Measurements from ENCODE around the gene UBASH3B.
"Not testable (repeated sequence)": the region's sequence is repeated elsewhere in the genome, so short reads cannot be mapped to it uniquely, and the experiment has no call there.

The UBASH3B gene

DNA sequence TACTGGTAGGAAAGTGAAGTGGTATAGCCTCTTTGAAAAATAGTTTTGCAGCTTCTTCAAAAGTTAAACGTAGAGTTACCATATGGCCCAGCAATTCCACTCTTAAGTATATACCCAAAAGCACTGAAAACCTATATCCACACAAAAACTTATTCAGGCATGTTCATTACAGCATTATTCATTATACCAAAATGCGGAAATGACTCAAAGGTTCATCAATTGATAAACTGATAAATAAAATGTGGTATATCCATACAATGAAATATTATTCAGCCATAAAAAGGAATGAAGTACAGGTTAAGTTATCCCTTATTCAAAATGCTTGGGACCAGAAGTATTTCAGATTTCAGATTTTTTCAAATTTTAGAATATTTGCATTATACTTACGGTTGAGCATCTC, 35.8 kb upstream of the UBASH3B start:
- TF ChIP-seq SPI1 (IDR thresholded peaks at IDR 0.05; ENCODE audit: borderline replicate concordance, low read depth) = no peak
- no peak for TF ChIP-seq REST (IDR thresholded peaks at IDR 0.05; ENCODE audit: insufficient replicate concordance, low read depth)
- no peak for TF ChIP-seq CTCF (IDR thresholded peaks at IDR 0.05; ENCODE audit: insufficient read depth, low read length)
- TF ChIP-seq POLR2AphosphoS5 (IDR thresholded peaks at IDR 0.05; ENCODE audit: low read depth) = no peak
- TF ChIP-seq GABPA (IDR thresholded peaks at IDR 0.05; ENCODE audit: low read depth) = no peak
- Histone ChIP-seq H3K27me3 (ENCODE audit: insufficient read depth, poor library complexity, severe bottlenecking) (no peaks in the 10 kb centered on the region), H3K27ac (replicated peaks) (no peak overlapping the region), H3K4me3 (replicated peaks; ENCODE audit: insufficient read depth, low read length) (no peak overlapping the region)
- DNase-seq (ENCODE audit: low read depth in 1 of 2, low spot score in 1 of 2) = no peak

- not testable (repeated sequence) for H3K27ac ChIP-seq (replicated peaks); DNase-seq (ENCODE audit: low read depth in 1 of 2, low spot score in 1 of 2); H3K27me3 ChIP-seq (ENCODE audit: insufficient read depth, poor library complexity, severe bottlenecking); H3K4me3 ChIP-seq (replicated peaks; ENCODE audit: insufficient read depth, low read length)
Observed at GRCh38 chr11:122625501-122625900, 30.0 kb upstream of the UBASH3B start.

GRCh38 chr11:122625976-122626665, 29.4 kb upstream of the UBASH3B start:
- H3K27ac ChIP-seq (replicated peaks) = no peak overlapping the region
- DNase-seq (ENCODE audit: low read depth in 1 of 2, low spot score in 1 of 2) = no peak
- no peaks in the 10 kb centered on the region for H3K27me3 ChIP-seq (ENCODE audit: insufficient read depth, poor library complexity, severe bottlenecking)
- TF ChIP-seq SPI1 (IDR thresholded peaks at IDR 0.05; ENCODE audit: borderline replicate concordance, low read depth) (no peak), REST (IDR thresholded peaks at IDR 0.05; ENCODE audit: insufficient replicate concordance, low read depth) (no peak), CTCF (IDR thresholded peaks at IDR 0.05; ENCODE audit: insufficient read depth, low read length) (no peak), POLR2AphosphoS5 (IDR thresholded peaks at IDR 0.05; ENCODE audit: low read depth) (no peak), GABPA (IDR thresholded peaks at IDR 0.05; ENCODE audit: low read depth) (no peak)
- H3K4me3 ChIP-seq (replicated peaks; ENCODE audit: insufficient read depth, low read length) = no peak overlapping the region

- H3K27ac ChIP-seq (replicated peaks) = no peak overlapping the region
- no peaks in the 10 kb centered on the region for H3K27me3 ChIP-seq (ENCODE audit: insufficient read depth, poor library complexity, severe bottlenecking)
- TF ChIP-seq CTCF (IDR thresholded peaks at IDR 0.05; ENCODE audit: insufficient read depth, low read length) (no peak), POLR2AphosphoS5 (IDR thresholded peaks at IDR 0.05; ENCODE audit: low read depth) (no peak), REST (IDR thresholded peaks at IDR 0.05; ENCODE audit: insufficient replicate concordance, low read depth) (no peak), GABPA (IDR thresholded peaks at IDR 0.05; ENCODE audit: low read depth) (no peak), SPI1 (IDR thresholded peaks at IDR 0.05; ENCODE audit: borderline replicate concordance, low read depth) (no peak)
- DNase-seq (ENCODE audit: low read depth in 1 of 2, low spot score in 1 of 2) = no peak
- no peak overlapping the region for H3K4me3 ChIP-seq (replicated peaks; ENCODE audit: insufficient read depth, low read length)
Observed at GRCh38 chr11:122627745-122628144, 27.8 kb upstream of the UBASH3B start.

All from HL-60 (cell line).